ENCODE measurements around the gene CRLF3. TPM values are rescaled to one million over a fixed set of nuclear protein-coding genes. Genes with fewer than 3 reads are reported as not detected.
A peak's percentile ranks its signal among the peaks of the same experiment; 100 is the strongest.

The CRLF3 gene
- total RNA-seq, 4 donors from 2014 or later: 7.0 to 18.4 (median 11.4) TPM

- Histone ChIP-seq H3K9me3 (no peaks in the 10 kb centered on the region), H3K4me1 (no peaks in the 10 kb centered on the region), H3K27me3 (no peaks in the 10 kb centered on the region), H3K4me3 (no peak overlapping the region), H3K36me3 (no peaks in the 10 kb centered on the region), H3K27ac (no peak overlapping the region)
- TF ChIP-seq POLR2A (IDR thresholded peaks at IDR 0.05) (no peak), EP300 (IDR thresholded peaks at IDR 0.05) (no peak), POLR2AphosphoS5 (IDR thresholded peaks at IDR 0.05) (no peak), CTCF (IDR thresholded peaks at IDR 0.05) (no peak)
- 100% methylated on average over 1 to 3 of the region's 3 CpGs for WGBS, 2 donors (ENCODE audit: low coverage in 1 of 2)
- ATAC-seq: no peak
Measured at GRCh38 chr17:30854146-30854545, 29.7 kb upstream of the CRLF3 start.

- ATAC-seq: no peak
- no peaks in the 10 kb centered on the region for H3K27me3 ChIP-seq
- H3K4me1 ChIP-seq: no peaks in the 10 kb centered on the region
- TF ChIP-seq CTCF (IDR thresholded peaks at IDR 0.05) (no peak), POLR2AphosphoS5 (IDR thresholded peaks at IDR 0.05) (no peak), POLR2A (IDR thresholded peaks at IDR 0.05) (no peak), EP300 (IDR thresholded peaks at IDR 0.05) (no peak)
- no peak overlapping the region for H3K4me3 ChIP-seq
- WGBS, 2 donors (ENCODE audit: low coverage in 1 of 2): 93% methylated on average over 5 of the region's 6 CpGs
- no peaks in the 10 kb centered on the region for H3K36me3 ChIP-seq
- H3K27ac ChIP-seq: no peak overlapping the region
- no peaks in the 10 kb centered on the region for H3K9me3 ChIP-seq
Measured at GRCh38 chr17:30848021-30848420, 23.5 kb upstream of the CRLF3 start.

GRCh38 chr17:30840771-30841170 lies 16.3 kb upstream of the CRLF3 start:
- Histone ChIP-seq H3K27me3 (no peaks in the 10 kb centered on the region), H3K27ac (no peak overlapping the region), H3K9me3 (no peaks in the 10 kb centered on the region), H3K36me3 (peaks cover 0 to 13% of the 10 kb centered on the region in 2 donors), H3K4me1 (no peaks in the 10 kb centered on the region), H3K4me3 (no peak overlapping the region)
- ATAC-seq: no peak
- 44 to 100% methylated on average over 4 to 6 of the region's 7 CpGs for WGBS, 2 donors (ENCODE audit: low coverage in 1 of 2)
- TF ChIP-seq POLR2AphosphoS5 (IDR thresholded peaks at IDR 0.05) (no peak), POLR2A (IDR thresholded peaks at IDR 0.05) (no peak), CTCF (IDR thresholded peaks at IDR 0.05) (no peak), EP300 (IDR thresholded peaks at IDR 0.05) (no peak)

- 83 to 87% methylated on average over 4 to 5 of the region's 5 CpGs for WGBS, 2 donors (ENCODE audit: low coverage in 1 of 2)
- Histone ChIP-seq H3K27ac (no peak overlapping the region), H3K36me3 (peaks cover 0 to 13% of the 10 kb centered on the region in 2 donors), H3K27me3 (no peaks in the 10 kb centered on the region), H3K9me3 (no peaks in the 10 kb centered on the region), H3K4me1 (no peaks in the 10 kb centered on the region), H3K4me3 (no peak overlapping the region)
- no peak for ATAC-seq
- TF ChIP-seq POLR2A (IDR thresholded peaks at IDR 0.05) (no peak), CTCF (IDR thresholded peaks at IDR 0.05) (no peak), EP300 (IDR thresholded peaks at IDR 0.05) (no peak)
Measured at GRCh38 chr17:30838202-30838807, 13.8 kb upstream of the CRLF3 start.

- Histone ChIP-seq H3K4me1 (peaks cover 0 to 20% (median 6%) of the 10 kb centered on the region in 3 donors), H3K4me3 (peak overlapping the region; percentile 49 to 70), H3K9me3 (no peaks in the 10 kb centered on the region), H3K36me3 (peaks cover 0 to 1% of the 10 kb centered on the region in 2 donors), H3K27ac (peak overlapping the region in 1 of 4 donors; percentile 69), H3K27me3 (no peaks in the 10 kb centered on the region)
- TF ChIP-seq CTCF (IDR thresholded peaks at IDR 0.05) (no peak), POLR2A (IDR thresholded peaks at IDR 0.05) (no peak), EP300 (IDR thresholded peaks at IDR 0.05) (no peak), POLR2AphosphoS5 (IDR thresholded peaks at IDR 0.05) (no peak)
- ATAC-seq: no peak
- 2 to 6% methylated on average over 11 to 13 of the region's 15 CpGs for WGBS, 2 donors (ENCODE audit: low coverage in 1 of 2)
Measured at GRCh38 chr17:30832438-30833124, 8.1 kb upstream of the CRLF3 start.

All from gastroesophageal sphincter (tissue), 4 donors.